HG02870 (cell line): ENCODE measurements around the gene IVNS1ABP.
"Not testable (repeated sequence)": the region's sequence is repeated elsewhere in the genome, so short reads cannot be mapped to it uniquely, and the experiment has no call there.

Source experiments
- ATAC-seq: cut with Tn5 transposase; IDR thresholded peaks from one replicate; pipeline ENCODE4 v1.9.1; 2021; ENCODE audit warnings: mild to moderate bottlenecking, moderate library complexity; ENCODE audit not compliant: unreplicated experiment

IVNS1ABP gene

DNA sequence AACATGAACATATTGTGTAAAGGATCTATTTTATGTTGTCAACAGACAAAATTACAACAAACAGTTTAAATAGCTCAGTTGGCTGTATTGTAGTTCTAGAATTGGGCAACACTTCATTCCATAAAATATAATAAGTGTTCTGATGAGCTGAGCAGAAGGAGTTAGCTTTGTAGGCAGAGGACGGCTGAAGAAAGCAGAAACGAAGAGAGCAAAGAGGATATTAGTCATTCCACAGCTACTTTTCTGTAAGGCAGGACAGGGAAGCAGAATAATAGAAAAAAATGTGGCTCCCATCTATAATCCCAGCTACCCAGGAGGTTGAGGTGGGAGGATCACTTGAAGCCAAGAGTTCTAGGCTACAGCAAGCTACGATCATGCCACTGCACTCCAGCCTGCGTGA lies 20.2 kb upstream of the IVNS1ABP start:
- no peak for ATAC-seq

DNA sequence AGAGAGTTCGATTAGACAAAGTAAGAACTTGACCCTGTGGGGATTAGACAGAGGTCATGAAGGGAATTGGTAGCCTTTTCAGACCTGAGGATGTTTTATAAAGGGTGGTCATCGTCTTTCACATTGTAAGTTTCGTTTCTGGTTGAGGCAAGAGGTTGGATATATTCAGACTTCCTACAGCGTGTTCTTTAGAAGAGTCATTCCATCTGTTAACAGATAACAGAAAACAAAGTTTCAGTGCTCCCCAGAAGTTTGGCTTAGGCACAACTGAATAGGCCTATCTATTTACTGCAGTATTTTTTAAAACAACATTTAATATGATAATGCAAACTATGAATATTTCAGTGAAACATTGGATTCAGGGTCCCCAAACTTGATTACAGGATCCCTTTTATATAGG lies 17.1 kb upstream of the IVNS1ABP start:
- no peak for ATAC-seq

DNA sequence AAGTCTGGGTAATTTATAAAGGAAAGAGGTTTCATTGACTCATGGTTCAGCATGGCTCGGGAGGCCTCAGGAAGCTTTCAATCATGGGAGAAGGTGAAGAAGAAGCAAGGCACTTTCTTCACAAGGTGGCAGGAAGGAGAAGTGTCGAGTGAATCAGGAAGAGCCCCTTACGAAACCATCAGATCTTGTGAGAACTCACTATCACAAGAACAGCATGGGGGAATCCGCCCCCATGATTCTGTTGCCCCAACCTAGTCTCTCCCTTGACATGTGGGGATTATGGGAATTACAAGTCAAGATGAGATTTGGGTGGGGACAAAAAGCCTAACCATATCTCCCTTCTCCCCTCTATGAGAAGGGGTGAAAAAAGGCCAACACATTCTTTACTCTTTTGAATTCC lies 11.2 kb upstream of the IVNS1ABP start:
- no peak for ATAC-seq

DNA sequence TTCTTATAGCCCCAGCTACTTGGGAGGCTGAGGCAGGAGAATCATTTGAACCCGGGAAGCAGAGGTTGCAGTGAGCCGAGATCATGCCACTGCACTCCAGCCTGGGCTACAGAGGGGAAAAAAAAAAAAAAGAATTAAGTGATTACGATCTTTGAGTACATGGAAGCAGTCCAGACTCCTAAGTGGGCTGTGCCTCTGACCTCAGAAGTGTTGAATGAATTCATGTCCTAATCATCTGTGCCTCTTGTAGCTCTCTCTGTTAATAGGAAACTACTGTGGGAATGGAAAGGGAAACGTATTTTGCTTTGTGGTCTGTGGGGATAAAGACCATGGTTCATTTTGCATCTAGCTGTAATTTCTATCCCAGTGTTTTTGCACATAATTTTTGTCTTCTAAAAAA lies 8.4 kb upstream of the IVNS1ABP start:
- no peak for ATAC-seq

DNA sequence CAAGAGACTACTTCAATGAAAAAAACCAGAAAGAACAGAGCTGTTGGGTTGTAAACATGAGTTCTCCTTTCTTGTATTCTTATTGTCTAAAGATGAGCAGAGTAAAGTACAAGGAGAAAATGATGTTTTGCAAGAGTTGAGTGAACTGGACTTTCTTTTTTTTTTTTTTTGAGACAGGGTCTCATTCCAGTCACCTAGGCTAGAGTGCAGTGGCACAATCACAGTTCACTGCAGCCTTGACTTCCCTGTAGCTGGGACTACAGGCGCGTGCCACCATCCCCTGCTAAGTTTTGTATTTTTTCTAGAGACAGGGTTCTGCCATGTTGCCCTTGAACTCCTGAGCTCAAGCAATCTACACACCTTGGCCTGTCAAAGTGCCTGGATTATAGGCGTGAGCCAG lies 7.1 kb upstream of the IVNS1ABP start:
- no peak for ATAC-seq

DNA sequence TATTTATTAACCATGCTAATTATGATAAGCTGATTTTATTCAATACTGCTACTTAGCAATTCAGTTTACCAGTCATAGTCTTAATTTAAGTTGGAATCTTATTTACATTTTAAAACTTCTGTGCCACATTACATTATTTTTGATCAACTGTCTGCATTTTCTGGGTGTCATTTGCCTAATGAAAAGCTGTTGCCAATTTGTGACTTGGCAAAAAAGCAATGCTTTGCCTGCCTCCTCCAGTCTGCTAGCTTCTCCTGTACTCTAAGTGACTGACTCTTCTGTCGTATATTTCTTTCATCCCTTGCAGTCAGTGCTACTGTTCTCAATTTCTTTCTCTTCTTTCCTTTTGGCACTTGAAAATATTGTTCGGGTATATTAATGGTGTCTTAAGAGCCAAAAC lies 5.6 kb upstream of the IVNS1ABP start:
- no peak for ATAC-seq

DNA sequence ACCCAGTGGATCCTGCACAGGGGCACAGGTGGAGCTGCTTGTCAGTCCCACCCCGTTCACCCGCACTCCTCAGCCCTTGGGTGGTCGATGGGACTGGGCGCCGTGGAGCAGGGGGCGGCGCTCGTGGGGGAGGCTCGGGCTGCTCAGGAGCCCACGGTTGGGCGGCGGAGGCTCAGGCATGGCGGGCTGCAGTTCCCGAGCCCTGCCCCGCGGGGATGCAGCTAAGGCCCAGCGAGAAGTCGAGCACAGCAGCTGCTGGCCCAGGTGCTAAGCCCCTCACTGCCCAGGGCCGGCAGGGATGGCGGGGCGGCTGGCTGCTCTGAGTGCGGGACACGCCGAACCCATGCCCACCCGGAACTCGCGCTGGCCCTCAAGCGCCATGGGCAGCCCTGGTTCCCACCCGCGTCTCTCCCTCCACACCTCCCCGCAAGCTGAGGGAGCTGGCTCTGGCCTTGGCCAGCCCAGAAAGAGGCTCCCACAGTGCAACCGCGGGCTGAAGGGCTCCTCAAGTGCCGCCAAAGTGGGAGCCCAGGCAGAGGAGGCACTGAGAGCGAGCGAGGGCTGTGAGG lies 4.7 kb upstream of the IVNS1ABP start:
- ATAC-seq, result not testable (repeated sequence)

DNA sequence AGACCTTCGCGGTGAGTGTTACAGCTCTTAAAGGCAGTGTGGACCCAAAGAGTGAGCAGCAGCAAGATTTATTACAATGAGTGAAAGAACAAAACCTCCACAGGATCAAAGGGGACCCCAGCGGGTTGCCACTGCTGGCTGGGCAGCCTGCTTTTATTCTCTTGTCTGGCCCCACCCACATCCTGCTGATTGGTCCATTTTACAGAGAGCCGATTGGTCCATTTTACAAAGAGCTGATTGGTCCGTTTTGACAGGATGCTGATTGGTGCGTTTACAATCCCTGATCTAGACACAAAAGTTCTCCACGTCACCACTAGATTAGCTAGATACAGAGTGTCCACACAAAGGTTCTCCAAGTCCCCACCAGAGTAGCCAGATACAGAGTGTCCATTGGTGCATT lies 4.1 kb upstream of the IVNS1ABP start:
- not testable (repeated sequence) for ATAC-seq

DNA sequence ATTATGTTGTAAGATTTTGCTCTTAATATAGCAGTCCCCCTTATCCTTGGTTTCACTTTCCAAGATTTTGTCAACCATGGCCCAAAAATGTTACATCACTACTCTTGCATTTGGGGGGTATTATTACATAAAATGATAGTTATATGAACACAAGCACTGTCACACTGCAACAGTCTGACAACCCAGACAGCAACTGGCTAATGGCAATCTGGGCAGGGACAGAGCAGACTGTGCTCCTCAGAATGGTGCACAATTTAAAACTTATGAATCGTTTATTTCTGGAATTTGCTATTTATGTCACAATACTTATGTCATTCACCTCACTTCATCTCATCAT lies 2.1 kb upstream of the IVNS1ABP start:
- no peak for ATAC-seq

DNA sequence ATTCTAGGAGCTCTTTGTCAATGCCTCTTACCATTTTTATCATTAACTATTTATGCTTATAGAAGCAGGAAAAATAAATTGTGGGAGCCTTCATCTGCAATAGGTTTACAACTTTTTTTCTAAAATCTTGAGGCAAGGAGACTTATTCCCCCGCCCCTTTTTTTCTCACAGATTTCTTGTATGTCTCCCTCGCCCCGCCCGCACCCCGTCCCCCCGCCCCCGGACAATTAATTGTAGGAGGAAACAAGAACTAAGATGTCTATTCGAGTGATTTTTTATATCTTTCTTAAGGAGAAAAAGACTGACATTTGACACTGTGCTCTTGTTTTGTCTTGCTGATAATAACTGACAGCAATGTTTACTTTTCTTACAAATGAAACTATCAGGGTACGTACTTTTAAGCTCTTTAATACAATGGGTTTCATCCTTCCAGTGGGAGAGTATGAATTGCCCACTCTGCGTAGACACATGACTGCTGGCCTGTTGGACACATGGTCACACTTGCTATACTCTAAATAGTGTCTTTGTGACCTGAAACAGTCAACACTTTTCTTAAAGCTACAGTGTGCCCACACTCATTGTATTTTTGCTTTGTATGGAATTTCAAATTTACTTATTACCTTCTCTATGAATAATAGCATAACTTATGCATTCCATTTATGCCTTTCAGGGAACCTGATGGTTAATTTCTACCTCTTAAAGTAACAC lies 1.5 kb upstream of the IVNS1ABP start:
- ATAC-seq, result no peak

DNA sequence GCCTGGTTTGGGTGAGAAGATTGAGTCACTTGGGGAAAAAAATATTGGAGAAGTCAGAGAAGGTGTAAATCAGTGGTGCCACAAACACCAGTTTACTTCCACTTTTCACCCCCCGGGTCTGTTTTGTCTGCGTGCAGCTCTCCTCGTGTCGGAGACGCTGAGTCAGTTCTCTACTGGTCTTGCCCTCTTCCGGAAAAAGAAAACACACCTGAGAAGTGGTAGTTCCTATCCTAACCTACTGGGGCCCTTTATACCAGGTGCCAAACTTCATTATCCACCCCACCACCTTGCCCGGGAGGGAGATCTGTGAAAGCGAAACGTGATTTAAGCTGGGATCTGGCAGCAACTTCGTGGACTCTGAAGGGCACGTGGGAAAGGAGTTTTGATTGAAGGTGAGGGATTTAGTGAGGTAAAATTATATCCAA lies 855 bp upstream of the IVNS1ABP start:
- ATAC-seq, result peak; percentile 39

DNA sequence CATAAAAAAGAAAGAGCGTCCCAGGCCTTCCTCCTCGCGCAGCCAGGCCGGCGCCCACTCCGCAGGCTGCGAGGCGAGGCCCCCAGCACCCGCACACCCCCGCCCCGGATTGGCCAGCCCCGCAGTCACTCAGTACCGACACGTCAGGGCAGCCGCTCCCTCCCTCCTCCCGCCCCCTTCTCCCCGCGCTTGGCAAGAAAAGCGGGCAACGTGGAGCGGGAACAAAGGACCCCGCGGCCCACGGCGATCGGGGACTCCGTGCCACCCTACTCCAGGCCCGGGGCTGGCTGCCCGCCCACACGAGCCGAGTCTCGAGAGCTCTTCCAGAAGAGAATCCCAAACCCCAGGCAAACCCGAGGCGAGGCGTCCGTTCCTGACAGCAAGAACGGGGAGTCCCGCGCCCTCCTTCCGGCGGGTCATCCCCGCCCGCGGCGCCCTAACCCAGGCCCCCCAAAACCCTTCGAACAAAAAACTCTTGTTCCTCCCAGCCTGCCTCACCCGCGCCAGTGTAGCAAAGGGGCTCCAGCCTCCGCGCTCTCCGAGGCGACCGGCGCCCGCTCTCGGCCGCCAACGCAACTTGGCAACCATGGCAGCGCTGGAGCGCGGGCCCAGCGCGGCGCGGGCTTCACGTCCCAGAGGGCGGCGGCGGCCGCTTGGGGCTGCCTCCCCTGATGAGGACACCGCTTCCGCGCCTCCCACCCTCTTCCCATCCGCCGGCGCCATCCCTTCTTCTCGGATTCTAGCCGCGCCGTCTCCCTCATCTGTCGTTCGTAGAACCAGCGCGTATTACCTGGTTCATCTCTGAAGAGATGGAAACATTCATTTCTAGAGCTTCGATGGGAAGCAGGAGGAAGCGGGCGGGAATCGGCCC lies 645 bp downstream of the IVNS1ABP start:
- peak; percentile 43 for ATAC-seq

DNA sequence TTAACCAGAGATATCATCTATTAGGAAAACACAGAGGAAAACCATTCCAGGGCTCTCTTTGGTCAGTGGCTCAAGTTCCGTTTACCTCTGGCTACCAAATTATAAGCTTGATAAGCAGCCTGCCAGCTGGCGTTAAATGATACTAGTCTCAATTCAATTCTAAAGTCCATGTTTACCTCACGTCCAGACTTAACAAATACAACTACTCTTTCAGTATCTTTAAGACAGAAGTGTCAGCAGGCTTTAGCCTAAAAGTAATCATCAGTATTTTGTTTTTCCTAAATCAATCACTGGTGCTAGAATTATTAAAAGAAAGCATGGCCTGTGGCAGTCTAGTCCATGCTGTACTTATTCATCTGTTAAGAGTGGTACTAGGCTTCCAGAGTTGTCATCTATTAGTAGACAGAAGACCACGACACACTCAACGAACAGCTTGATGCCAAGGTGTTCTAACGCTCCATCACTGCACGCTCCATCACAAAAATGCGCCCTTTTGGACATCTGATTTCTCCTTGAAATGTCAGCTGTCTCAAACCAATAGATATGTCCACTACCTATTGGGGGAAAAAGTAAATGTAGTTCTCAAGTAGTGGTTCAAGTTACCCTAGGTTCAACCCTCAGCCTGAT lies 1.5 kb downstream of the IVNS1ABP start:
- no peak for ATAC-seq

DNA sequence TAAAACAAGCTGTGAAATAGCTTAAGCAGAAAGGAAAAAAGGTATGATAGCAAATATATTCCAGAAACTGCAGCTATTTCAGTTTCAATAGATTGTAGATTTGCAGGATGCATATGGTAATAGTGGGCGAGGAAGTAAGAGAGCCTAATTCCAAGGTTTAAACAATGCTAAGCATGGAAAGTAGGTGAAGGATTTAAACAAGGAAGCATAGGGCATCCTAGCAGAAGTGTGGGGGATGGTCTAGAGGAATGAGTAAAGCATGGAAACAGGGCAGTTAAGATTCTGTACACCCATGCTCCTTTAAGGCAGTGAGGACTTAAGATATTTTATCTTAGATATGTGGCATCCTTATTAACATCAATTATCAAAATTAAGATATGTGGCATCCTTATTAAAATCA lies 2.6 kb downstream of the IVNS1ABP start:
- no peak for ATAC-seq

DNA sequence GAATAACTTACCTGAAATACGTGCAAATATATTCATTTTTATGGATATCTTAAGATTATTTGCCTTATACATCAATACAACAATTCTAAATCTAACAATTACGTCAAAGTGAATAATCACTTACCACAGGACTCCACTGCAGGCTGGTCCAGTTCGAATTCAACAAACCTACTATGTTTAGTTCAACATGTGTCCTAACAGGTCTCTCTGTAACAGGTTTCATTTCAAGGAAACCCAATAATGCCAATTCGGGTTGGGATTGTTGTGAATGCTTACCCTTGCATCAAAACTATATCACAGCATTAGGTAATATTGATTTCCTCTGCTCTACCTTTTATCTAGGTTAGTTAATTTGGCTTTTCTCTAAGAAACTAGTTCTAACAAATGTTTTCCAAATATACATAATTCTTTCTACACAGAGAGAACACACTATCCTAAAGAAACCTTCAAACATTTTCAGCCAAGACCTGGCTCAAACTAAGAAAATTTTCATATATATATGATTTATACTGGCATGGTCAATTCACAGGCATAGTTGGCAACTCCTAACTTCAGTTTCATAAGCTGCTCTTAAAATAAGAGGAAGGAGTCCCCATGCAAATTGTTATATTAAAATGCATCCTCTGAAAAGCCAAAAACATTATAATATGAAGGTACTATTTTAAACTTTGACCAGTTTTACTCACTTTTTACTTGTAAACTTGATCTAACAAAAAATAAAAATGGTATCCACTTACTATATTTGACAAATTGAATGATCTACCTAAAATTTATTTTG lies 4.5 kb downstream of the IVNS1ABP start:
- ATAC-seq, result no peak

DNA sequence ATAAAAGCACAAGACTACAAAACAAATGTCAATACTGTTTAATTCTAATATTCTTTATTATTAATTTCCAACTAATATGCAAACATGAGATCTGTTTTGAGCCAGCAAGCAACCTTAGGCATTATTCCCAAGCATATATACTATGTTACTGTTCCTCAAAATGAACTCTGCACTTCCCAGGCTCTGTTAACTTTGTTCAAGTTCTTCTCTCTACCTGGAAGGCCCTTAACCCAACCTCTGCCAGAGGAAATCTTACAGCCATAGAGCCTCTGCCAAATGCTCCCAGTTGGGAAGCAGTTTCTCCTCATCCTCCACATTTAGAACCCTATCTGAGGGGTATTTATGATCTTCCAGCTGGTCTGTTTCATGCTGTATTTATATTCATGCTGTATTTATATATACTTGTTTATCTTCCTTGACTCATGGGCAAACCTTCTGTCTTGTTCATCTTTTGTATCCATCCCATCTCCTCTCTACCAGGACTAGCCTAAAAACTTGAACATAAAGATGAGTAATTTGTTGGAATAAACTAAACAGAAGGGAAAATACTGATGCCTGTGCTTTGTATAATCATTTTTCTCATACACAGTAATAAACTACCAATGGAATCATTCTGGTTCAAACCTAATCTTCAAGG lies 5.3 kb downstream of the IVNS1ABP start:
- ATAC-seq, result no peak

DNA sequence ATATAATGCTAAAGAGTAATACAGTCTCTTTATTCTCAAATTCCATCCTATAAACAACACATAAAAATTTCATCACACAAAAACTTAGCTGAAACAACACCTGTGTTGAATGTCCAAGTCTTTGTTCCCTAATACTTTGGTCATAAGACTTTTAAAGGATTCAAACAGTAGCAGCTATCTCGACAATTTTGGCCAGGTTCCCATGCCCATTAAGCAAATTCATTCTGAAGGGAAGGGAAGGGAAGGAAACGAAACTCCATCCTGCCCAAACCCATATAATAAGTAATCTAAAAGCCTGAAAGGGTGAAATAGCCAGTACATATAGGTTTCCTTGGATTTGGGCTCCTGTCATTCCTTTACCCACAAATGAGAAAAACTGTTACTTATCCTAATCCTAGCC lies 7.5 kb downstream of the IVNS1ABP start:
- no peak for ATAC-seq

DNA sequence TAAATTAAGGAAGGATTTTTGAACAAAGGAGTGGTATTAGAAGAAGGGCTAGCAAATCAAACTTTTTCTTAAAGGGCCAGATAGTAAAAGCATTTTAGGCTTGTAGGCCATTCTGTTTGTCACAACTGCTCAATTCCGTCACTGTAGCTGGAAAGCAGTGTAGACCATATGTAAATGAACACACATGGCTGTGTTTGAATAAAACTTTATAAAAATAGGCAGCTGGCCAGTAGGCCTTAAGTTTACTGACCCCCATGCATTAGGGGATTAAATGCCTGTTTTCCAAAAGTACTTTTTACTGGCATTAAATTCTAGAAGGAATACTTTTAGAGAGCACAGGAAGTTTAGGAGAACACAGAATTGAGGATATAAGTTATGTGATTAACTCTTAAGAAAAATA lies 8.9 kb downstream of the IVNS1ABP start:
- no peak for ATAC-seq

DNA sequence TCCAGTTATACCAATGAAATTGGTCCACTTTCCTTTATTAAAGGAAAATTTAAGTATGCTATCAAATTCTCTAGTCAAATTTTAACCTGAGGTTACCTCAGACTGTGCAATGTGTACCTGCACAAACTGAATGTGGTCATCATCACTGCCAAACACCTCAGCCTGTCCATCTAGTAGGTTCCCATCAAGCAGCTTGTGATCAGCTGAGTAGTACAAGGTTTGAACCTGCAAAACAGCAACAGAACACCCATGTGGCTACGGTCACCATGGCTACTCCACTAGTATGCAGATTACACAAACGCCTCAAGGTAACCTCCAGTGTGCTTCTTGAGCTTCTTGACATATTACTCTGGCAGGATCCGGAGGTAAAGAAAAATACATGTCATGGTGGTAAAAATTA lies 11.6 kb downstream of the IVNS1ABP start:
- no peak for ATAC-seq

DNA sequence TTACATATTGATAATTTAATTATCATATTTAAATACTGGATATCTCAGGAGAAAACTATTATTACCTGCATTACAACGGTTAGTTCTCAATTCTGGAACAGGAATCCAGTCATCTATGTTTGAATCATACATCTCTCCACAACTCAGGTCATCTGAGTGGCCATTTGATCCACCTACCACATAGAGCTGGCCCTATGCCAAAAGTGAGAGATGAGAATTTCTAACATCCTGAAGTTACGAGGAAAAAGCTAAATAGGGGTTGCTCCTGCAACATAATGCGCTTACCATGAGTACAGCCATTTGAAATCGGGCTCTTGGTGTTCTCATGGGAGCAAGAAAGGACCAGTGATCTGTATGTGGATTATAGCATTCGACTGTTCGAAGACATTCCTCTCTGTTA lies 16.9 kb downstream of the IVNS1ABP start:
- ATAC-seq, result no peak
